KMS-11 (cell line): Measurements from ENCODE around the gene TMPRSS9.

ENCODE experiments used
- H2AFZ ChIP-seq: fragments of 200-600 bp; sonication (generic); 2 replicates; pipeline ENCODE4 v1.6.1; 2016; ENCODE audit warnings: antibody characterized with exemption, mixed run types, low read depth
- H3K27ac ChIP-seq: fragments of 200-600 bp; sonication (generic); 2 replicates; pipeline ENCODE4 v1.6.1; 2016; ENCODE audit warnings: mild to moderate bottlenecking, mixed run types
- H3K27me3 ChIP-seq: fragments of 200-600 bp; sonication (generic); 2 replicates; pipeline ENCODE4 v1.6.1; 2017; ENCODE audit warnings: mild to moderate bottlenecking, low read depth, mixed run types, moderate library complexity; ENCODE audit not compliant: insufficient read depth
- H3K36me3 ChIP-seq: fragments of 200-600 bp; sonication (generic); 2 replicates; pipeline ENCODE4 v1.6.1; 2017; ENCODE audit warnings: mild to moderate bottlenecking, mixed run types; ENCODE audit not compliant: insufficient read depth
- H3K4me1 ChIP-seq: fragments of 200-600 bp; sonication (generic); 2 replicates; pipeline ENCODE4 v1.6.1; 2016; ENCODE audit warnings: mild to moderate bottlenecking, low read depth, mixed run types; ENCODE audit not compliant: poor library complexity, severe bottlenecking
- H3K4me2 ChIP-seq: fragments of 200-600 bp; sonication (generic); 2 replicates; pipeline ENCODE4 v1.7.0; 2016; ENCODE audit warnings: mild to moderate bottlenecking, mixed run types
- H3K4me3 ChIP-seq: fragments of 200-600 bp; sonication (generic); IDR thresholded peaks from 2 replicates; pipeline ENCODE4 v1.6.1; 2017; ENCODE audit warnings: low read depth, low read length, mixed read lengths; ENCODE audit not compliant: insufficient read depth
- H3K79me2 ChIP-seq: fragments of 200-600 bp; sonication (generic); 2 replicates; pipeline ENCODE4 v1.6.1; 2016; ENCODE audit warnings: low read depth, mixed run types; ENCODE audit not compliant: insufficient read depth
- H3K9ac ChIP-seq: fragments of 200-600 bp; sonication (generic); 2 replicates; pipeline ENCODE4 v1.6.1; 2016; ENCODE audit warnings: mild to moderate bottlenecking, mixed run types
- H4K20me1 ChIP-seq: fragments of 200-600 bp; sonication (generic); 2 replicates; pipeline ENCODE4 v1.6.1; 2016; ENCODE audit warnings: mild to moderate bottlenecking, mixed run types; ENCODE audit not compliant: insufficient read depth
- CTCF ChIP-seq: fragments of 200-600 bp; sonication (generic); conservative IDR thresholded peaks from 2 replicates; pipeline ENCODE4 v1.6.1; 2017; ENCODE audit warnings: low read depth, mild to moderate bottlenecking, antibody characterized with exemption, low read length, moderate library complexity, mixed read lengths

Gene TMPRSS9

GRCh38 chr19:2360833-2361232, 768 bp downstream of the TMPRSS9 start:
- Histone ChIP-seq H4K20me1 (no peaks in the 10 kb centered on the region), H3K27me3 (no peaks in the 10 kb centered on the region; the same call in 1 of the 2 replicates), H3K4me1 (no peaks in the 10 kb centered on the region), H3K9ac (no peak overlapping the region), H2AFZ (no peak overlapping the region), H3K4me3 (no peak overlapping the region), H3K27ac (no peak overlapping the region), H3K79me2 (no peaks in the 10 kb centered on the region), H3K36me3 (no peaks in the 10 kb centered on the region), H3K4me2 (no peak overlapping the region)
- no peak for TF ChIP-seq CTCF

GRCh38 chr19:2361246-2362045, 1.4 kb downstream of the TMPRSS9 start:
- no peak for TF ChIP-seq CTCF
- H3K27ac ChIP-seq = no peak overlapping the region
- no peaks in the 10 kb centered on the region for H3K4me1 ChIP-seq
- no peaks in the 10 kb centered on the region for H3K36me3 ChIP-seq
- no peaks in the 10 kb centered on the region; the same call in 1 of the 2 replicates for H3K27me3 ChIP-seq
- no peak overlapping the region for H2AFZ ChIP-seq
- no peaks in the 10 kb centered on the region for H4K20me1 ChIP-seq
- H3K4me3 ChIP-seq = no peak overlapping the region
- H3K4me2 ChIP-seq = no peak overlapping the region
- no peaks in the 10 kb centered on the region for H3K79me2 ChIP-seq
- no peak overlapping the region for H3K9ac ChIP-seq

GRCh38 chr19:2362046-2362969, 2.2 kb downstream of the TMPRSS9 start:
- H3K27ac ChIP-seq = no peak overlapping the region
- H3K79me2 ChIP-seq = no peaks in the 10 kb centered on the region
- no peak for TF ChIP-seq CTCF
- H3K36me3 ChIP-seq = no peaks in the 10 kb centered on the region
- no peak overlapping the region for H3K9ac ChIP-seq
- H3K4me3 ChIP-seq = no peak overlapping the region
- no peaks in the 10 kb centered on the region; the same call in 1 of the 2 replicates for H3K27me3 ChIP-seq
- H2AFZ ChIP-seq = no peak overlapping the region
- H3K4me2 ChIP-seq = no peak overlapping the region
- no peaks in the 10 kb centered on the region for H3K4me1 ChIP-seq
- H4K20me1 ChIP-seq = no peaks in the 10 kb centered on the region

GRCh38 chr19:2362970-2363300, 2.9 kb downstream of the TMPRSS9 start:
- no peak for TF ChIP-seq CTCF
- Histone ChIP-seq H3K79me2 (no peaks in the 10 kb centered on the region), H4K20me1 (no peaks in the 10 kb centered on the region), H3K27me3 (no peaks in the 10 kb centered on the region; the same call in 1 of the 2 replicates), H3K27ac (no peak overlapping the region), H2AFZ (no peak overlapping the region), H3K4me2 (no peak overlapping the region), H3K4me3 (no peak overlapping the region), H3K9ac (no peak overlapping the region), H3K36me3 (no peaks in the 10 kb centered on the region), H3K4me1 (no peaks in the 10 kb centered on the region)
